ENCODE data around the gene METAP1D. TPM values are rescaled to one million over a fixed set of nuclear protein-coding genes. Genes with fewer than 3 reads are reported as not detected.

METAP1D gene
- total RNA-seq, 1 experiment from 2014 or later: 5.2 TPM

DNA sequence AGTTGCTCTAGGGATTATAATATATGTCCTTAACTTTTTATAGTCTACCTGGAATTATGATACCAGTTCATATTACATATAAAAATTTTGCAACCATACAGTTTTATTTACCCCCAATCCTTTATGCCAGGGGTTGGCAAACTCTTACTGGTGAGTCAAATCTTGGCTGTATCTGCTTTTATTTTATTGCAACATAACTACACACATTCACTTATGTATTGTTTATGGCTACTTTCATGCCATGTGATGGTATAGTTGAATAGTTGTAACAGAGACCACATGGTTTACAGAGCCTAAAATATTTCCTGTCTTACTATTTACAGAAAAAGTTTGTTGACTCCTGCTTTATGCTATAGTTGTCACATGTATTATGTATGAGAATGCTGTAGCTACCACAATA, 128.7 kb downstream of the METAP1D start:
- no peak for DNase-seq
- H3K14ac ChIP-seq (ENCODE audit: insufficient read depth, low read length): no peak overlapping the region
- no peak overlapping the region for H3K27ac Mint-ChIP-seq
- H2BK120ac ChIP-seq (ENCODE audit: low read depth, low read length, poor library complexity, severe bottlenecking): no peak overlapping the region
- peaks cover 19% of the 10 kb centered on the region for H3K27me3 Mint-ChIP-seq (ENCODE audit: low read depth)
- H3K9ac ChIP-seq (ENCODE audit: extremely low read depth, insufficient read length, low read length): no peak overlapping the region
- peaks cover 16 to 29% of the 10 kb centered on the region in 2 experiments for H3K4me1 Mint-ChIP-seq
- H4K20me1 ChIP-seq (ENCODE audit: control insufficient read depth, insufficient read depth, insufficient read length): no peaks in the 10 kb centered on the region
- no peak overlapping the region for H3T11ph ChIP-seq (ENCODE audit: low read length)
- no peak overlapping the region for H4K91ac ChIP-seq (ENCODE audit: insufficient read length, low read depth, low read length)
- H3K27me3 ChIP-seq (ENCODE audit: insufficient read depth, low read length): peaks cover 2% of the 10 kb centered on the region; the same call in 1 of the 2 replicates
- no peak overlapping the region for H2BK20ac ChIP-seq (ENCODE audit: low read depth, low read length, poor library complexity, severe bottlenecking)
- H3K79me1 ChIP-seq (ENCODE audit: insufficient read depth, low read depth, low read length, poor library complexity, severe bottlenecking): no peaks in the 10 kb centered on the region
- H3K79me2 ChIP-seq (ENCODE audit: insufficient read depth, low read length): no peaks in the 10 kb centered on the region
- no peak overlapping the region for H2BK12ac ChIP-seq (ENCODE audit: insufficient read length, low read depth, low read length)
- H3K27ac ChIP-seq (ENCODE audit: insufficient read length, low read depth, low read length): no peak overlapping the region
- H4K8ac ChIP-seq (replicated peaks; ENCODE audit: insufficient read length, low read depth, low read length): no peak overlapping the region
- H3K4me3 Mint-ChIP-seq: no peak overlapping the region
- H3K4me2 ChIP-seq (ENCODE audit: insufficient read depth, insufficient read length, low read length): no peak overlapping the region
- no peaks in the 10 kb centered on the region for H3K23me2 ChIP-seq (ENCODE audit: insufficient read length, low read depth, low read length, poor library complexity, severe bottlenecking)
- H4K5ac ChIP-seq (ENCODE audit: insufficient read length, low read depth, low read length): no peak overlapping the region
- peaks cover 4% of the 10 kb centered on the region; the same call in 1 of the 2 replicates for H3K4me1 ChIP-seq (ENCODE audit: insufficient read depth, low read length)
- H3K56ac ChIP-seq (ENCODE audit: insufficient read length, low read depth, low read length): no peak overlapping the region
- H3K9me3 ChIP-seq (ENCODE audit: control insufficient read depth, low read depth, low read length): no peaks in the 10 kb centered on the region
- H3K18ac ChIP-seq (ENCODE audit: insufficient read length, low read depth, low read length): no peak overlapping the region
- no peak overlapping the region for H3K4ac ChIP-seq (ENCODE audit: low read depth, low read length)
- no peak overlapping the region for H3K23ac ChIP-seq (ENCODE audit: insufficient read length, low read depth, low read length)
- H2BK5ac ChIP-seq (ENCODE audit: insufficient read length, low read length): no peak overlapping the region
- TF ChIP-seq, protein P1, sequence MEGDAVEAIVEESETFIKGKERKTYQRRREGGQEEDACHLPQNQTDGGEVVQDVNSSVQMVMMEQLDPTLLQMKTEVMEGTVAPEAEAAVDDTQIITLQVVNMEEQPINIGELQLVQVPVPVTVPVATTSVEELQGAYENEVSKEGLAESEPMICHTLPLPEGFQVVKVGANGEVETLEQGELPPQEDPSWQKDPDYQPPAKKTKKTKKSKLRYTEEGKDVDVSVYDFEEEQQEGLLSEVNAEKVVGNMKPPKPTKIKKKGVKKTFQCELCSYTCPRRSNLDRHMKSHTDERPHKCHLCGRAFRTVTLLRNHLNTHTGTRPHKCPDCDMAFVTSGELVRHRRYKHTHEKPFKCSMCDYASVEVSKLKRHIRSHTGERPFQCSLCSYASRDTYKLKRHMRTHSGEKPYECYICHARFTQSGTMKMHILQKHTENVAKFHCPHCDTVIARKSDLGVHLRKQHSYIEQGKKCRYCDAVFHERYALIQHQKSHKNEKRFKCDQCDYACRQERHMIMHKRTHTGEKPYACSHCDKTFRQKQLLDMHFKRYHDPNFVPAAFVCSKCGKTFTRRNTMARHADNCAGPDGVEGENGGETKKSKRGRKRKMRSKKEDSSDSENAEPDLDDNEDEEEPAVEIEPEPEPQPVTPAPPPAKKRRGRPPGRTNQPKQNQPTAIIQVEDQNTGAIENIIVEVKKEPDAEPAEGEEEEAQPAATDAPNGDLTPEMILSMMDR (conservative IDR thresholded peaks at IDR 0.05): no peak
- H3K36me3 Mint-ChIP-seq (ENCODE audit: insufficient read depth in 1 of 3, low read depth in 3 of 3): peaks cover 0 to 22% (median 0%) of the 10 kb centered on the region in 3 experiments; a peak in 4 of 7 replicates
- peaks cover 7 to 21% of the 10 kb centered on the region in 2 experiments for H3K9me3 Mint-ChIP-seq
- no peak overlapping the region for H2AFZ ChIP-seq (ENCODE audit: low read length)
- no peak overlapping the region for H2AK5ac ChIP-seq (ENCODE audit: insufficient read length, low read length)
- no peak overlapping the region for H2BK15ac ChIP-seq (ENCODE audit: low read depth, low read length)
